Right ventricle myocardium inferior (tissue), 1 donor: ENCODE results near the gene LITAF. TPM values are rescaled to one million over a fixed set of nuclear protein-coding genes. Genes with fewer than 3 reads are reported as not detected.
"Not testable (repeated sequence)": the region's sequence is repeated elsewhere in the genome, so short reads cannot be mapped to it uniquely, and the experiment has no call there.

Experiments
- ATAC-seq: fragments of 200-7000 bp; cut with Tn5 transposase; one replicate; pipeline ENCODE4 v1.9.1; 2020; ENCODE audit warnings: mild to moderate bottlenecking, moderate library complexity
- DNase-seq: peaks from one replicate; pipeline ENCODE4 v3.0.0; 2021; ENCODE audit errors: missing footprints
- intact Hi-C: fragments of 100-400 bp; cut with DNase I; formaldehyde crosslinking; loops from one replicate; pipeline ENCODE4 v1.11.0; 2022
- total RNA-seq: library from RNA; stranded (reverse); fragmentation: NEBNext Ultra II Directional; extraction: Animal tissue kit (Norgen Biotek cat#: 25700); gene quantifications from one replicate; pipeline ENCODE4 v1.2.1, GENCODE V29; 2021
- donor health status: DM: no; HTN: yes; CAD: no; lungs with severe emphysema.

Gene LITAF
- total RNA-seq, 1 donor from 2014 or later: 78.4 TPM

GRCh38 chr16:11562941-11563340 is 23.8 kb downstream of the LITAF start:
- DNase-seq (no peak), ATAC-seq (no peak)
- intact Hi-C loops: no loop called here

- ATAC-seq (no peak), DNase-seq (no peak)
- intact Hi-C loops: no loop called here
These were observed 24.3 kb downstream of the LITAF start for GRCh38 chr16:11562411-11562810.

GRCh38 chr16:11561856-11562255 is 24.9 kb downstream of the LITAF start:
- ATAC-seq (no peak), DNase-seq (no peak)
- intact Hi-C loops: no loop called here

GRCh38 chr16:11561454-11561805 is 25.3 kb downstream of the LITAF start:
- DNase-seq (no peak), ATAC-seq (no peak)
- intact Hi-C loops: no loop called here

GRCh38 chr16:11560701-11561453 is 25.8 kb downstream of the LITAF start:
- intact Hi-C loops: no loop called here
- ATAC-seq (peak; percentile 37), DNase-seq (no peak)

GRCh38 chr16:11558308-11558823 is 28.4 kb downstream of the LITAF start:
- DNase-seq, ATAC-seq, intact Hi-C loops: not testable (repeated sequence)

GRCh38 chr16:11557801-11558200 is 28.9 kb downstream of the LITAF start:
- ATAC-seq: peak; percentile 90
- intact Hi-C loops: no loop called here
- DNase-seq: no peak

GRCh38 chr16:11556945-11557720 is 29.6 kb downstream of the LITAF start:
- DNase-seq: no peak
- intact Hi-C loops: no loop called here
- ATAC-seq: no peak

GRCh38 chr16:11556214-11556819 is 30.4 kb downstream of the LITAF start:
- ATAC-seq: no peak
- no peak for DNase-seq
- intact Hi-C loops: no loop called here

GRCh38 chr16:11554053-11554452 is 32.7 kb downstream of the LITAF start:
- ATAC-seq (no peak), DNase-seq (no peak)
- intact Hi-C loops: no loop called here

GRCh38 chr16:11553371-11553770 is 33.3 kb downstream of the LITAF start:
- intact Hi-C loops: no loop called here
- ATAC-seq: no peak

GRCh38 chr16:11552440-11552839 is 34.3 kb downstream of the LITAF start:
- peak; percentile 76 for ATAC-seq
- DNase-seq: no peak
- intact Hi-C loops: no loop called here

More at GRCh38 chr16:11553371-11553770, 33.3 kb downstream of the LITAF start:
- no peak for DNase-seq

GRCh38 chr16:11551842-11552241 is 34.9 kb downstream of the LITAF start:
- intact Hi-C loops: no loop called here
- DNase-seq: no peak
- ATAC-seq: no peak

GRCh38 chr16:11550791-11551498 is 35.8 kb downstream of the LITAF start:
- DNase-seq: no peak
- intact Hi-C loops: no loop called here
- no peak for ATAC-seq

GRCh38 chr16:11547118-11547916 is 39.4 kb downstream of the LITAF start:
- ATAC-seq: no peak
- intact Hi-C loops: no loop called here
- DNase-seq: no peak

GRCh38 chr16:11546608-11547061 is 40.1 kb downstream of the LITAF start:
- intact Hi-C loops: no loop called here
- DNase-seq (no peak), ATAC-seq (no peak)

- DNase-seq (no peak), ATAC-seq (no peak)
- intact Hi-C loops: no loop called here
These were observed 42.9 kb downstream of the LITAF start for GRCh38 chr16:11543661-11544393.
